Upper lobe of right lung (tissue), 1 donor: Measurements from ENCODE around the gene PPEF2. TPM values are rescaled to one million over a fixed set of nuclear protein-coding genes. Genes with fewer than 3 reads are reported as not detected.

Experiments
- ATAC-seq: fragments of 200-7000 bp; cut with Tn5 transposase; one replicate; pipeline ENCODE4 v1.9.1; 2020; ENCODE audit warnings: mild to moderate bottlenecking, moderate library complexity
- DNase-seq: peaks from one replicate; pipeline ENCODE4 v3.0.0-alpha.2; 2020
- H3K27ac ChIP-seq: fragments of 200-600 bp; one replicate; pipeline ENCODE4 v1.8.0; 2022
- H3K27me3 ChIP-seq: fragments of 200-600 bp; one replicate; pipeline ENCODE4 v1.8.0; 2022; ENCODE audit warnings: mild to moderate bottlenecking
- H3K36me3 ChIP-seq: fragments of 200-600 bp; one replicate; pipeline ENCODE4 v1.8.0; 2022
- H3K4me1 ChIP-seq: fragments of 200-600 bp; one replicate; pipeline ENCODE4 v1.8.0; 2022
- H3K4me3 ChIP-seq: fragments of 200-600 bp; one replicate; pipeline ENCODE4 v1.8.0; 2022; ENCODE audit warnings: mild to moderate bottlenecking
- H3K9me3 ChIP-seq: fragments of 200-600 bp; one replicate; pipeline ENCODE4 v1.8.0; 2022
- CTCF ChIP-seq: fragments of 200-600 bp; IDR thresholded peaks from one replicate; pipeline ENCODE4 v1.8.0; 2022; ENCODE audit warnings: antibody characterized with exemption
- intact Hi-C: fragments of 100-400 bp; cut with DNase I; formaldehyde crosslinking; loops from one replicate; pipeline ENCODE4 v1.11.0; 2022
- total RNA-seq: library from RNA; stranded (reverse); fragmentation: NEBNext Ultra II Directional; extraction: Animal tissue kit (Norgen Biotek cat#: 25700); gene quantifications from one replicate; pipeline ENCODE4 v1.2.1, GENCODE V29; 2021
- donor health status: DM: no; HTN: yes; CAD: no; lungs with severe emphysema.

The PPEF2 gene
- total RNA-seq, 1 donor from 2014 or later: not detected

DNA sequence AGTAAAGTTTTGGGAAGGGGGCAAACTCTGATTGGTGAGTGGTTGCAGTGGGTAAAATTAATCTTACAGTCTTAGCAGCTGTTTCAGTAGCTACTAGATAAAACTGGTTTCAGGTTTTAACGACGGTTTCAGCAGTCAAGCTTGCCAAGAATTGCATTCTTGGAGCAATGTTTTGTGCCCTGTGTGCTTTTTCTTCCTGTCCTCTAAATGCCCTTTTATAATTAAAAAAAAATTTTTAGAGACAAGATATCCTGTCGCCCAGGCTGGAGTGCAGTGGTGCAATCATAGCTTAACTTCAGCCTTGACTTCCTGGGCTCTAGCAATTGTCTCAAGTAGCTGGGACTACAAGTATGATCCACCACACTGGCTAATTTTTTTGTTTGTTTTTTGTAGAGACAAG lies 6.3 kb upstream of the PPEF2 start:
- Histone ChIP-seq H3K36me3 (no peaks in the 10 kb centered on the region), H3K4me1 (no peaks in the 10 kb centered on the region), H3K27ac (no peak overlapping the region), H3K9me3 (no peaks in the 10 kb centered on the region), H3K27me3 (no peaks in the 10 kb centered on the region), H3K4me3 (no peak overlapping the region)
- TF ChIP-seq CTCF: no peak
- intact Hi-C loops: no loop called here
- DNase-seq (no peak), ATAC-seq (no peak)

GRCh38 chr4:75907966-75908365 lies 5.7 kb upstream of the PPEF2 start:
- Histone ChIP-seq H3K9me3 (no peaks in the 10 kb centered on the region), H3K27ac (no peak overlapping the region), H3K4me1 (no peaks in the 10 kb centered on the region), H3K36me3 (no peaks in the 10 kb centered on the region), H3K4me3 (no peak overlapping the region), H3K27me3 (no peaks in the 10 kb centered on the region)
- intact Hi-C loops: no loop called here
- no peak for TF ChIP-seq CTCF
- no peak for DNase-seq
- peak; percentile 37 for ATAC-seq

GRCh38 chr4:75904076-75904475 lies 1.8 kb upstream of the PPEF2 start:
- ATAC-seq (no peak), DNase-seq (no peak)
- Histone ChIP-seq H3K27ac (no peak overlapping the region), H3K9me3 (no peaks in the 10 kb centered on the region), H3K36me3 (no peaks in the 10 kb centered on the region), H3K4me3 (no peak overlapping the region), H3K4me1 (no peaks in the 10 kb centered on the region), H3K27me3 (no peaks in the 10 kb centered on the region)
- intact Hi-C loops: no loop called here
- TF ChIP-seq CTCF: no peak

DNA sequence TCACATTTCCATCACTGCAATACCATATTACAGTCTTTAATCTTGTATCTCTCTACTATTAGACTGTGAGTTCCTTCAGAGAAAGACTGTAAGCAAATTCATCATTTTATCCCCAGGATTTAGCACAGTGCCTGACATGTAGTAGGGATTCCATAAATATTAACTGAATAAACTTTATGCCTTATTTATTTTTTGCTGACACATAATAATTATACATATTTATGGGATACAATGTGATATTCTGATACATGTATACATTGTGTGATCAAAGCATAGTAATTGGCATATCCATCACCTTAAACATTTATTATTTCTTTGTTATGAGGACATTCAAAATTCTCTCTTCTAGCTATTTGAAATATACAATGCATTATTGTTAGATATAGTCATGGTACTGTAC lies 3.7 kb downstream of the PPEF2 start:
- H3K4me1 ChIP-seq: no peaks in the 10 kb centered on the region
- TF ChIP-seq CTCF: no peak
- no peaks in the 10 kb centered on the region for H3K9me3 ChIP-seq
- H3K4me3 ChIP-seq: no peak overlapping the region
- DNase-seq (no peak), ATAC-seq (no peak)
- H3K27me3 ChIP-seq: no peaks in the 10 kb centered on the region
- no peaks in the 10 kb centered on the region for H3K36me3 ChIP-seq
- intact Hi-C loops: no loop called here
- H3K27ac ChIP-seq: no peak overlapping the region

GRCh38 chr4:75895744-75896314 lies 6.4 kb downstream of the PPEF2 start:
- no peak overlapping the region for H3K27ac ChIP-seq
- no peaks in the 10 kb centered on the region for H3K36me3 ChIP-seq
- peak; percentile 65 for TF ChIP-seq CTCF
- no peaks in the 10 kb centered on the region for H3K4me1 ChIP-seq
- no peak for DNase-seq
- intact Hi-C loops: no loop called here
- H3K4me3 ChIP-seq: no peak overlapping the region
- H3K27me3 ChIP-seq: no peaks in the 10 kb centered on the region
- ATAC-seq: peak; percentile 85
- no peaks in the 10 kb centered on the region for H3K9me3 ChIP-seq

- DNase-seq: no peak
- H3K36me3 ChIP-seq: no peaks in the 10 kb centered on the region
- H3K27me3 ChIP-seq: no peaks in the 10 kb centered on the region
- no peaks in the 10 kb centered on the region for H3K4me1 ChIP-seq
- intact Hi-C loops: no loop called here
- ATAC-seq: peak; percentile 20
- no peak overlapping the region for H3K4me3 ChIP-seq
- no peak overlapping the region for H3K27ac ChIP-seq
- peak; percentile 12 for TF ChIP-seq CTCF
- H3K9me3 ChIP-seq: no peaks in the 10 kb centered on the region
Measured at GRCh38 chr4:75892508-75892907, 9.7 kb downstream of the PPEF2 start.
